ENCODE data around the gene LACTB. TPM values are rescaled to one million over a fixed set of nuclear protein-coding genes. Genes with fewer than 3 reads are reported as not detected.

LACTB gene
- total and polyA plus RNA-seq, 2 of the 13 experiments (the other 11 are each of a cell fraction or from before 2014, with no cell fraction given) = 14.8 to 23.0 TPM

GRCh38 chr15:63122002-63122875, 578 bp downstream of the LACTB start (continued):
- TF ChIP-seq ZNF441 (CRISPR knock-in tag; IDR thresholded peaks at IDR 0.05; ENCODE audit: borderline replicate concordance) = no peak; the same call in 1 of the 2 replicates
- TF ChIP-seq GMEB2 (CRISPR knock-in tag; IDR thresholded peaks at IDR 0.05; ENCODE audit: low read depth) = no peak
- peak; percentile 59 for TF ChIP-seq SAP130 (CRISPR knock-in tag; IDR thresholded peaks at IDR 0.05; ENCODE audit: low read depth)
- TF ChIP-seq PRDM15 (CRISPR knock-in tag; IDR thresholded peaks at IDR 0.05) = 0 out of 2 replicates have a peak, but pooled peaks have one; percentile 6
- TF ChIP-seq SMAD9 (CRISPR knock-in tag; IDR thresholded peaks at IDR 0.05) = no peak
- peak; percentile 71 for TF ChIP-seq ZNF687 (CRISPR knock-in tag; IDR thresholded peaks at IDR 0.05)
- peak; percentile 43; the same call in 1 of the 2 replicates for TF ChIP-seq ZNF768 (CRISPR knock-in tag; IDR thresholded peaks at IDR 0.05)
- no peak for TF ChIP-seq TFDP1 (CRISPR knock-in tag; IDR thresholded peaks at IDR 0.05; ENCODE audit: borderline replicate concordance)
- TF ChIP-seq CENPBD1 (CRISPR knock-in tag; IDR thresholded peaks at IDR 0.05; ENCODE audit: borderline replicate concordance, low read depth) = no peak
- peak; percentile 72 for TF ChIP-seq RBFOX2 (IDR thresholded peaks at IDR 0.05; ENCODE audit: low read depth, low read length)
- peak; percentile 32; the same call in 1 of the 2 replicates for TF ChIP-seq SALL1 (CRISPR knock-in tag; IDR thresholded peaks at IDR 0.05)
- TF ChIP-seq NR3C1 (CRISPR knock-in tag; IDR thresholded peaks at IDR 0.05) = no peak
- no peak for TF ChIP-seq CBX5 (CRISPR knock-in tag; IDR thresholded peaks at IDR 0.05; ENCODE audit: borderline replicate concordance)
- TF ChIP-seq ZNF629 (CRISPR knock-in tag; conservative IDR thresholded peaks at IDR 0.05) = no peak
- 0 out of 2 replicates have a peak, but pooled peaks have one; percentile 27 for TF ChIP-seq ZSCAN20 (CRISPR knock-in tag; IDR thresholded peaks at IDR 0.05; ENCODE audit: borderline replicate concordance)

Data from HepG2 (cell line).